Measurements from ENCODE around the gene GLP1R.

GRCh38 chr6:39037707-39038106 is 10.9 kb upstream of the GLP1R start:
- no peak for TF ChIP-seq GATA3 (IDR thresholded peaks at IDR 0.05; ENCODE audit: low read depth, low read length)
- TF ChIP-seq GATA2 (IDR thresholded peaks at IDR 0.05; ENCODE audit: low read depth, low read length), result no peak

All from SH-SY5Y (cell line).